Measurements from ENCODE around the gene TMEM178A.

Gene TMEM178A

GRCh38 chr2:39682066-39682692 is 16.5 kb downstream of the TMEM178A start:
- no peak for DNase-seq

GRCh38 chr2:39683022-39683699 is 17.4 kb downstream of the TMEM178A start:
- DNase-seq: no peak

GRCh38 chr2:39684464-39684863 is 18.7 kb downstream of the TMEM178A start:
- DNase-seq: no peak

- DNase-seq: no peak
Measured at GRCh38 chr2:39685126-39685525, 19.4 kb downstream of the TMEM178A start.

GRCh38 chr2:39686456-39686855 is 20.7 kb downstream of the TMEM178A start:
- DNase-seq: no peak

- DNase-seq: no peak
Measured at GRCh38 chr2:39688181-39688580, 22.5 kb downstream of the TMEM178A start.

GRCh38 chr2:39689272-39689841 is 23.6 kb downstream of the TMEM178A start:
- no peak for DNase-seq

- DNase-seq: no peak
Measured at GRCh38 chr2:39689876-39690275, 24.2 kb downstream of the TMEM178A start.

- DNase-seq: no peak
Measured at GRCh38 chr2:39693245-39693644, 27.5 kb downstream of the TMEM178A start.

- DNase-seq: peak; percentile 87
Measured at GRCh38 chr2:39696101-39696553, 30.4 kb downstream of the TMEM178A start.

- DNase-seq: no peak
Measured at GRCh38 chr2:39696838-39697237, 31.1 kb downstream of the TMEM178A start.

GRCh38 chr2:39697454-39697853 is 31.7 kb downstream of the TMEM178A start:
- DNase-seq: no peak

- DNase-seq: no peak
Measured at GRCh38 chr2:39701137-39701536, 35.4 kb downstream of the TMEM178A start.

GRCh38 chr2:39703181-39703872 is 37.6 kb downstream of the TMEM178A start:
- no peak for DNase-seq

GRCh38 chr2:39704540-39704939 is 38.8 kb downstream of the TMEM178A start:
- DNase-seq: no peak

GRCh38 chr2:39705638-39706037 is 39.9 kb downstream of the TMEM178A start:
- DNase-seq: no peak

GRCh38 chr2:39706312-39706711 is 40.6 kb downstream of the TMEM178A start:
- no peak for DNase-seq

- DNase-seq: no peak
Measured at GRCh38 chr2:39706945-39707344, 41.2 kb downstream of the TMEM178A start.

GRCh38 chr2:39708003-39708402 is 42.3 kb downstream of the TMEM178A start:
- no peak for DNase-seq

GRCh38 chr2:39710807-39711206 is 45.1 kb downstream of the TMEM178A start:
- DNase-seq: no peak

GRCh38 chr2:39712953-39713352 is 47.2 kb downstream of the TMEM178A start:
- DNase-seq: no peak

- DNase-seq: no peak
Measured at GRCh38 chr2:39715095-39715494, 49.4 kb downstream of the TMEM178A start.

GRCh38 chr2:39715822-39716221 is 50.1 kb downstream of the TMEM178A start:
- no peak for DNase-seq

- DNase-seq: no peak
Measured at GRCh38 chr2:39717067-39717466, 51.4 kb downstream of the TMEM178A start.

All from NCI-H187 treated with DMSO at 0.1 percent for 48 hours (cell line).